IMR-90 (cell line): ENCODE results near the gene TRAPPC3. TPM values are rescaled to one million over a fixed set of nuclear protein-coding genes. Genes with fewer than 3 reads are reported as not detected.

Experiments
- ATAC-seq: fragments of 200-7000 bp; cut with Tn5 transposase; 2 replicates; pipeline ENCODE4 v1.9.1; 2020; ENCODE audit warnings: low read depth, mild to moderate bottlenecking, moderate library complexity
- BruUV-seq: library from RNA; stranded (reverse); fragments of 400-500 nt; replicated peaks from 2 replicates; lab custom pipeline; 2021; lab: Mats Ljungman, UMichigan
- CTCF ChIA-PET: fragments of 300-600 bp; formaldehyde crosslinking; extraction: SDS; loops from one replicate; lab custom pipeline; 2021; ENCODE audit warnings: antibody characterized with exemption; lab: Yijun Ruan, JAX
- POLR2A ChIA-PET: fragments of 300-600 bp; sonication (Branson Sonifier 250); formaldehyde crosslinking; loops from one replicate; lab custom pipeline; 2022; ENCODE audit warnings: antibody characterized with exemption; ENCODE audit not compliant: unreplicated experiment; lab: Charles Lee
- DNase-seq: peaks from one replicate; pipeline ENCODE4 v3.0.0; 2013
- H2AFZ ChIP-seq: replicated peaks from 2 replicates; pipeline ENCODE3; 2013; ENCODE audit warnings: low read length, mild to moderate bottlenecking; ENCODE audit not compliant: poor library complexity
- H2AK5ac ChIP-seq: 2 replicates; pipeline ENCODE4 v1.6.1; 2013; ENCODE audit warnings: low read depth, low read length, inconsistent platforms
- H2AK9ac ChIP-seq: replicated peaks from 2 replicates; pipeline ENCODE3; 2013; ENCODE audit warnings: mild to moderate bottlenecking, low read depth, low read length, moderate library complexity; ENCODE audit not compliant: poor library complexity
- H2BK120ac ChIP-seq: 2 replicates; pipeline ENCODE4 v1.6.1; 2013; ENCODE audit warnings: low read depth, low read length, inconsistent platforms
- H2BK15ac ChIP-seq: 3 replicates; pipeline ENCODE4 v1.6.1; 2013; ENCODE audit warnings: low read depth, low read length, inconsistent platforms
- H2BK20ac ChIP-seq: 2 replicates; pipeline ENCODE4 v1.6.1; 2013; ENCODE audit warnings: low read depth, mild to moderate bottlenecking, inconsistent platforms, low read length, moderate library complexity
- H2BK5ac ChIP-seq: 2 replicates; pipeline ENCODE4 v1.6.1; 2013; ENCODE audit warnings: mild to moderate bottlenecking, low read depth, low read length, inconsistent platforms; ENCODE audit not compliant: poor library complexity, severe bottlenecking
- H3K14ac ChIP-seq: replicated peaks from 2 replicates; pipeline ENCODE4 v1.6.1; 2013; ENCODE audit warnings: low read depth, low read length, inconsistent platforms
- H3K18ac ChIP-seq: 2 replicates; pipeline ENCODE4 v1.6.1; 2013; ENCODE audit warnings: low read depth, low read length, control low read depth
- H3K23ac ChIP-seq: 2 replicates; pipeline ENCODE4 v1.6.1; 2013; ENCODE audit warnings: low read depth, low read length, inconsistent platforms
- H3K27ac ChIP-seq: 2 replicates; pipeline ENCODE4 v1.5.1; 2013; ENCODE audit warnings: mild to moderate bottlenecking, control low read depth, low read length; ENCODE audit not compliant: insufficient read depth
- H3K27me3 ChIP-seq: 2 replicates; pipeline ENCODE4 v1.6.1; 2013; ENCODE audit warnings: low read length; ENCODE audit not compliant: control insufficient read depth, insufficient read depth
- H3K36me3 ChIP-seq: 2 replicates; pipeline ENCODE4 v1.6.1; 2013; ENCODE audit warnings: low read length, mixed read lengths; ENCODE audit not compliant: control insufficient read depth, insufficient read depth
- H3K4ac ChIP-seq: 2 replicates; pipeline ENCODE4 v1.6.1; 2013; ENCODE audit warnings: low read depth, low read length, inconsistent platforms
- H3K4me1 ChIP-seq: 2 replicates; pipeline ENCODE4 v1.6.1; 2013; ENCODE audit warnings: low read length, mixed read lengths; ENCODE audit not compliant: control insufficient read depth, insufficient read depth
- H3K4me2 ChIP-seq: 2 replicates; pipeline ENCODE4 v1.6.1; 2013; ENCODE audit warnings: low read depth, mild to moderate bottlenecking, control low read depth, low read length, moderate library complexity
- H3K4me3 ChIP-seq: 2 replicates; pipeline ENCODE4 v1.5.1; 2013; ENCODE audit warnings: low read depth, mild to moderate bottlenecking, control low read depth, low read length, moderate library complexity; ENCODE audit not compliant: insufficient read depth
- H3K56ac ChIP-seq: 2 replicates; pipeline ENCODE4 v1.6.1; 2013; ENCODE audit warnings: low read length, inconsistent platforms; ENCODE audit not compliant: insufficient read depth; ENCODE audit errors: extremely low read depth
- H3K79me1 ChIP-seq, 2 experiments: 2 replicates each; pipeline ENCODE4 v1.6.1; 2013; ENCODE audit warnings: low read length in 2 of 2, inconsistent platforms in 1 of 2, low read depth in 1 of 2
- H3K9ac ChIP-seq: 2 replicates; pipeline ENCODE4 v1.6.1; 2013; ENCODE audit warnings: low read depth, low read length, control low read depth
- H3K9me1 ChIP-seq: 2 replicates; pipeline ENCODE4 v1.6.1; 2013; ENCODE audit warnings: low read length, inconsistent platforms; ENCODE audit not compliant: insufficient read depth
- H3K9me3 ChIP-seq: 2 replicates; pipeline ENCODE4 v1.6.1; 2013; ENCODE audit warnings: low read length; ENCODE audit not compliant: control insufficient read depth, insufficient read depth
- H4K20me1 ChIP-seq: 2 replicates; pipeline ENCODE4 v1.6.1; 2013; ENCODE audit warnings: low read length, inconsistent platforms; ENCODE audit not compliant: insufficient read depth
- H4K5ac ChIP-seq: 2 replicates; pipeline ENCODE4 v1.6.1; 2013; ENCODE audit warnings: mild to moderate bottlenecking, low read depth, low read length, control low read depth
- H4K8ac ChIP-seq, 2 experiments: 2 replicates each; pipeline ENCODE4 v1.6.1; 2013; ENCODE audit warnings: low read depth in 2 of 2, low read length in 2 of 2, control low read depth in 1 of 2, inconsistent platforms in 1 of 2
- H4K91ac ChIP-seq: 2 replicates; pipeline ENCODE4 v1.6.1; 2013; ENCODE audit warnings: low read depth, low read length, inconsistent platforms; ENCODE audit not compliant: insufficient read depth
- BHLHE40 ChIP-seq: fragments of 150-350 bp; IDR thresholded peaks from 2 replicates; pipeline ENCODE4 v1.6.1; 2016; ENCODE audit warnings: mild to moderate bottlenecking, low read depth, low read length
- CHD1 ChIP-seq: IDR thresholded peaks from 2 replicates; pipeline ENCODE4 v1.6.1; 2012; ENCODE audit warnings: low read depth, low read length, improper control_type of control experiment
- MAZ ChIP-seq: IDR thresholded peaks from 2 replicates; pipeline ENCODE4 v1.6.1; 2012; ENCODE audit warnings: low read depth, mild to moderate bottlenecking, low read length, improper control_type of control experiment, moderate library complexity, borderline replicate concordance
- MXI1 ChIP-seq: IDR thresholded peaks from 2 replicates; pipeline ENCODE4 v1.6.1; 2012; ENCODE audit warnings: low read depth, mild to moderate bottlenecking, low read length, moderate library complexity, borderline replicate concordance
- POLR2A ChIP-seq: IDR thresholded peaks from 2 replicates; pipeline ENCODE4 v1.6.1; 2012; ENCODE audit warnings: mild to moderate bottlenecking, low read depth, low read length
- RAD21 ChIP-seq: IDR thresholded peaks from 2 replicates; pipeline ENCODE4 v1.6.1; 2012; ENCODE audit warnings: low read length, improper control_type of control experiment
- RCOR1 ChIP-seq: IDR thresholded peaks from 2 replicates; pipeline ENCODE4 v1.6.1; 2012; ENCODE audit warnings: mild to moderate bottlenecking, low read length, improper control_type of control experiment; ENCODE audit not compliant: insufficient replicate concordance
- SMC3 ChIP-seq: fragments of 150-350 bp; IDR thresholded peaks from 2 replicates; pipeline ENCODE4 v1.6.1; 2016; ENCODE audit warnings: low read depth, mild to moderate bottlenecking, antibody characterized with exemption, low read length, moderate library complexity
- WGBS, 2 experiments: methylation state at CpG; one replicate each; pipeline versions ENCODE4 v1.1.5 to v1.1.7; 2013; ENCODE audit warnings: missing lambda C conversion rate in 2 of 2; ENCODE audit not compliant: insufficient read length in 1 of 2; ENCODE audit errors: extremely low coverage in 2 of 2; 5-methylcytosine and 5-hydroxymethylcytosine counted together
- dilution Hi-C: fragments of 300-500 bp; cut with HindIII; formaldehyde crosslinking; loops from one replicate; pipeline ENCODE4 v1.14.3; 2018; ENCODE audit warnings: low sequenced_read_pairs; ENCODE audit not compliant: unreplicated experiment
- in situ Hi-C: fragments of 300-500 bp; cut with MboI; formaldehyde crosslinking; loops from 3 replicates; pipeline ENCODE4 v1.14.3; 2019; ENCODE audit warnings: low sequenced_read_pairs, inconsistent platforms, mixed read lengths
- intact Hi-C: fragments of 100-400 bp; cut with micrococcal nuclease; formaldehyde crosslinking; loops from 2 replicates; pipeline ENCODE4 v1.10.0; 2022
- polyA plus RNA-seq, 3 experiments: library from polyadenylated mRNA; depleted of rRNA; stranded (reverse); fragments of >200 nt; gene quantifications; 2 replicates each; pipeline ENCODE4 v1.2.3, GENCODE V29; 2012; ENCODE audit warnings: low replicate concordance in 1 of 3
- total RNA-seq: library from RNA; depleted of rRNA; stranded (reverse); fragments of >200 nt; gene quantifications from 2 replicates; pipeline ENCODE4 v1.2.3, GENCODE V29; 2012
- TF ChIP-seq, protein P1 (sequence below): fragments of 150-350 bp; IDR thresholded peaks from 2 replicates; pipeline ENCODE4 v1.6.1; 2017; ENCODE audit warnings: mild to moderate bottlenecking, antibody characterized with exemption, low read length, low read depth

The TRAPPC3 gene
- total and polyA plus RNA-seq, 2 of the 4 experiments (the other 2 are of a cell fraction), result 76.0 to 77.8 TPM

DNA sequence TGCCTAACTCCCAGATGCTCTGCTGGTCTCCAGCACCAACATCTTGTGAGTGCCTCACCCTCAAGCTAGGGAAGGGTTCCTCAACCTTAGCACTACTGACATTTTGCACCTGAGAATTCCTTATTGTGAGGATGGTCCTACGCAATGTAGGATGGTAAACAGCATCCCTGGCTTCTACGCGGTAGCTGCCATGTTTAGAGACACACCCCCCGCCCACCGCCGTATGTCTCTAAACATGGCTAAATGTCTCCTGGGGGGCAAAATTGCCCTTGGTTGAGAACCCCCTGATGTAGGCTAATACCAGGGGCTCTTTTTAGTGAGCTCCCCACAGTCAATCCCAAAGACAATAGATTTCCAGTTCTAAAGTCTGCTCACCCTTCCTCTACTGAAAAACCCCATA, 4.2 kb upstream of the TRAPPC3 start:
- Histone ChIP-seq H3K9ac (no peak overlapping the region), H3K23ac (no peak overlapping the region), H3K9me1 (peaks cover 20% of the 10 kb centered on the region), H4K20me1 (peaks cover 25% of the 10 kb centered on the region), H3K4ac (peak overlapping the region; percentile 35), H2BK20ac (peak overlapping the region; percentile 65; the same call in 1 of the 2 replicates), H4K8ac (no peak overlapping the region), H3K56ac (no peak overlapping the region), H2BK15ac (no peak overlapping the region), H2AFZ (peak overlapping the region; percentile 16), H3K36me3 (peaks cover 3% of the 10 kb centered on the region), H2AK9ac (peak overlapping the region; percentile 57), H3K4me2 (no peak overlapping the region), H3K14ac (no peak overlapping the region), H3K27me3 (no peaks in the 10 kb centered on the region), H3K79me1 (peaks cover 12 to 44% of the 10 kb centered on the region in 2 experiments; a peak in 3 of 4 replicates), H3K18ac (no peak overlapping the region), H4K91ac (0 out of 2 replicates have a peak overlapping the region, but pooled peaks have one; percentile 12), H3K4me1 (peaks cover 26% of the 10 kb centered on the region), H2BK120ac (peak overlapping the region; percentile 33; the same call in 1 of the 2 replicates), H2BK5ac (no peak overlapping the region), H3K27ac (no peak overlapping the region), H4K5ac (no peak overlapping the region), H2AK5ac (peak overlapping the region; percentile 62), H3K9me3 (no peaks in the 10 kb centered on the region), H3K4me3 (no peak overlapping the region)
- POLR2A ChIA-PET, result no interaction called here
- BruUV-seq, result no TSS peak
- CTCF ChIA-PET, result no interaction called here
- dilution Hi-C loops (no loop called here), in situ Hi-C loops (loop anchor here (5.0 kb wide), 1 partner anchor 134 kb away; no protein-coding TSS in a partner anchor), intact Hi-C loops (no loop called here)
- ATAC-seq (no peak), DNase-seq (no peak)
- TF ChIP-seq MXI1, result no peak
- no peak for TF ChIP-seq POLR2A
- TF ChIP-seq MAZ, result no peak
- no peak for TF ChIP-seq SMC3
- TF ChIP-seq, protein P1, sequence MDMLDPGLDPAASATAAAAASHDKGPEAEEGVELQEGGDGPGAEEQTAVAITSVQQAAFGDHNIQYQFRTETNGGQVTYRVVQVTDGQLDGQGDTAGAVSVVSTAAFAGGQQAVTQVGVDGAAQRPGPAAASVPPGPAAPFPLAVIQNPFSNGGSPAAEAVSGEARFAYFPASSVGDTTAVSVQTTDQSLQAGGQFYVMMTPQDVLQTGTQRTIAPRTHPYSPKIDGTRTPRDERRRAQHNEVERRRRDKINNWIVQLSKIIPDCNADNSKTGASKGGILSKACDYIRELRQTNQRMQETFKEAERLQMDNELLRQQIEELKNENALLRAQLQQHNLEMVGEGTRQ, result no peak
- TF ChIP-seq BHLHE40, result no peak
- TF ChIP-seq RCOR1, result no peak
- no peak for TF ChIP-seq RAD21
- TF ChIP-seq CHD1, result no peak
- 100% methylated on average over 5 of the region's 6 CpGs; no CpG with 5 or more reads in 1 of the 2 experiments for WGBS, 2 experiments
